Measurements from ENCODE around the gene TMEM14B.

TMEM14B gene

DNA sequence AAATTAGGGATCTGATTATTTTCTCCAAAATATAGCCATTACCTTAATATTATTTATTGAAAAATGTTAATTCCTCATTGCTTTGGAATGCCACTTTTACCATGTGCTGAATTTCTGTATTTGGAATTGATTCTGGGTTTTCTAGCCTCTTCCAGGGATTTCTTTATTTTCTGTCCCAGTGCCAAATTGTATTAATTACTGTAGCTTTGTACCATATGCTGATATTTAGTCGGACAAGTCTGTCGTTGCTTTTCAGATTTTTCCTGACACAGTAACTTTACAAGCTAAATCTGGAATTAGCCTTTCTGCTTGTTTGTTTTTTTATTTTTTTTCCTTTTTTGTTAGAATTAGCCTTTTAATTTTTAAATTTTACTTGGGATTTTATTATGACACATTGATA, 10.9 kb upstream of the TMEM14B start:
- TF ChIP-seq, protein P1, sequence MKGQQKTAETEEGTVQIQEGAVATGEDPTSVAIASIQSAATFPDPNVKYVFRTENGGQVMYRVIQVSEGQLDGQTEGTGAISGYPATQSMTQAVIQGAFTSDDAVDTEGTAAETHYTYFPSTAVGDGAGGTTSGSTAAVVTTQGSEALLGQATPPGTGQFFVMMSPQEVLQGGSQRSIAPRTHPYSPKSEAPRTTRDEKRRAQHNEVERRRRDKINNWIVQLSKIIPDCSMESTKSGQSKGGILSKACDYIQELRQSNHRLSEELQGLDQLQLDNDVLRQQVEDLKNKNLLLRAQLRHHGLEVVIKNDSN (IDR thresholded peaks at IDR 0.05) = no peak
- TF ChIP-seq EP300 (IDR thresholded peaks at IDR 0.05; ENCODE audit: borderline replicate concordance) (no peak), EGR1 (IDR thresholded peaks at IDR 0.05) (no peak), YY1 (IDR thresholded peaks at IDR 0.05; ENCODE audit: low read depth) (no peak), REST (IDR thresholded peaks at IDR 0.05; ENCODE audit: low read depth) (no peak), TAF1 (IDR thresholded peaks at IDR 0.05; ENCODE audit: low read depth) (no peak), CEBPB (IDR thresholded peaks at IDR 0.05) (no peak), TEAD4 (IDR thresholded peaks at IDR 0.05) (no peak)

DNA sequence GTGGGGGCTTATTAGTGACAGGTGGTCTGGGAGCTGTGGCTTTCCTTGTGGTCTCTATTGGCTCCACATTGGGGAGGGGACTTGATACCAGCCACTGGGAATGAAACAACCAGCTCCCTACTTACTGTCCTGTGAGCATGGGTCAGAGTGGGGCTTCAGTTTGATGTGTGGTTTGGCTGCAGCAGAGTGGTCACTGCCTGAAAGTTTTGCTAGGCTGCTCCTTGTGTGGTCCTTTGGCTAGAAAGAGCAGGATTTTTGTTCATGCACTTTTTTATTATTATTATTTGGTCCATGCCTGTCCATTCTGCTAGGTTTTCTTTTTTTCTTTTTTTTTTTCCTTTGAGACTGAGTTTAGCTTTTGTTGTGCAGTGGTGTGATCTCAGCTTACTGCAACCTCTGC, 7.5 kb upstream of the TMEM14B start:
- TF ChIP-seq TCF12 (IDR thresholded peaks at IDR 0.05; ENCODE audit: low read depth) (no peak), RAD21 (IDR thresholded peaks at IDR 0.05; ENCODE audit: low read depth) (no peak), MAX (IDR thresholded peaks at IDR 0.05) (no peak), FOXM1 (IDR thresholded peaks at IDR 0.05; ENCODE audit: borderline replicate concordance, low read depth) (no peak), EP300 (IDR thresholded peaks at IDR 0.05; ENCODE audit: borderline replicate concordance) (no peak)

DNA sequence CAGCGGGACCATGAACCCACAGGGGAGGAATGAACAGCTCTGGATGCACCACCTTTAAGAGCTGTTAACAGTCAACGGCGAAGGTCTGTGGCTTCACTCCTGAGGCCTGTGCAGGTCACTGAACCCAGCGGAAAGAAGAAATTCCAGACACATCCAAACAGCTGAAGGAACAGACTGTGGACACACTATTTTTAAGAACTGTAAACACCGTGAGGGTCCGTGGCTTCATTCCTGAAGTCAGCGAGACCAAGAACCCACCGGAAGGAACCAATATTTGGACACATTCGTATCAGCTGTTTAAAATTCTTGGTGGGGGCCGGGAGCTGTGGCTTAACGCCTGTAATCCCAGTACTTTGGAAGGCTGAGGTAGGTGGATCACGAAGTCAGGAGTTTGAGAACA, 5.4 kb upstream of the TMEM14B start:
- TF ChIP-seq ZBTB7A (IDR thresholded peaks at IDR 0.05; ENCODE audit: low read depth) (no peak), CREB1 (IDR thresholded peaks at IDR 0.05; ENCODE audit: low read depth) (no peak), TEAD4 (IDR thresholded peaks at IDR 0.05) (no peak), NFIC (IDR thresholded peaks at IDR 0.05) (no peak)

DNA sequence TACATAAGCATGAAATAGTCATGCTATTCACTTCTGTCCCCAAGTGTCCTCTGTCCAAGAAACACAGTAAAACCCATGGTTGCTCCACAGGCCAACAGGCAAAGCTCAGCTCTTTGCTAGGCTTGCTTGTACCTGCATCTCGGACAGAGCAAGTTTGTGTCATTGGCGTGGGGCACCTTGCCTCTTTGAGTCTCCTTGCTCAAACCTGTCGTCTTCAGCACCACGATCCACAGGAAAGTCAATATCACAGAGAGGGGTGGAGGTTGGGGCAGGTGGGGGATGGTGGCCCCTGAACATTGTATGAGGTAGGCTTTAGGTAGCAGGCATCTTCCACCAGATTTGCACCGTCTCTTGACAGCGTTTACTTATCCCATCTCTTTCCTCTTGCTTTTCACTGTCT, 4.1 kb upstream of the TMEM14B start:
- no peak for TF ChIP-seq CREB1 (IDR thresholded peaks at IDR 0.05; ENCODE audit: low read depth)
- peak; percentile 51; the same call in 1 of the 2 replicates for TF ChIP-seq REST (IDR thresholded peaks at IDR 0.05; ENCODE audit: low read depth)

DNA sequence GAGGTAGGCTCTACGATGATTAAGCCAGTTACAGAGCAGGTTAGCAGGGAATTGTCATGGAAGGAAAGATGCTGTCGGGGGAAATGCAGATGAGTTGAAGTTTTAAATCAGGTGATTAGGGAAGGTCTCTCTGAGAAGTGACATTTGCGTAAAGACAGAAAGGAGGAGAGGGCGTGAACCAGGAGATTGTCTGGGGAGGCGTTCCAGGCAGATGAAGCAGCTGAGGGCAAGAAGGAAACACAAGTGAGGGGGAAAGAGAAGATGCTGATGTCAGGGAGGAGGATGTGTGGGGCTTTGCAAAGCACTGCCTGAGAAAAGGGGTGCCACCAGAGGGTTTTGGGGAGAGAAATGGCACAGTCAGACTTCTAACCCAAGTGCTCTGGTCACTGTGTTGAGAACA, 2.5 kb upstream of the TMEM14B start:
- TF ChIP-seq, protein P1 (IDR thresholded peaks at IDR 0.05) = no peak
- no peak for TF ChIP-seq RAD21 (IDR thresholded peaks at IDR 0.05; ENCODE audit: low read depth)
- TF ChIP-seq YY1 (IDR thresholded peaks at IDR 0.05; ENCODE audit: low read depth) = no peak

- TF ChIP-seq REST (IDR thresholded peaks at IDR 0.05; ENCODE audit: low read depth) (no peak), CEBPB (IDR thresholded peaks at IDR 0.05) (no peak), TAF1 (IDR thresholded peaks at IDR 0.05; ENCODE audit: low read depth) (no peak), TCF12 (IDR thresholded peaks at IDR 0.05; ENCODE audit: low read depth) (no peak), EGR1 (IDR thresholded peaks at IDR 0.05) (no peak), EP300 (IDR thresholded peaks at IDR 0.05; ENCODE audit: borderline replicate concordance) (no peak), FOXM1 (IDR thresholded peaks at IDR 0.05; ENCODE audit: borderline replicate concordance, low read depth) (no peak), MAX (IDR thresholded peaks at IDR 0.05) (no peak), YY1 (IDR thresholded peaks at IDR 0.05; ENCODE audit: low read depth) (no peak), ZBTB7A (IDR thresholded peaks at IDR 0.05; ENCODE audit: low read depth) (no peak), TEAD4 (IDR thresholded peaks at IDR 0.05) (no peak), RAD21 (IDR thresholded peaks at IDR 0.05; ENCODE audit: low read depth) (no peak), NFIC (IDR thresholded peaks at IDR 0.05) (no peak)
Observed at GRCh38 chr6:10746915-10747250, 722 bp upstream of the TMEM14B start.

Data from Ishikawa (cell line).